HUES6 (cell line): ENCODE data around the gene BIN1.
"Not testable (repeated sequence)": the region's sequence is repeated elsewhere in the genome, so short reads cannot be mapped to it uniquely, and the experiment has no call there.

Experiments
- H3K27ac ChIP-seq: 2 replicates; pipeline ENCODE4 v1.7.0; 2013; ENCODE audit warnings: low read depth, mild to moderate bottlenecking, low read length, inconsistent platforms
- H3K27me3 ChIP-seq: 2 replicates; pipeline ENCODE4 v1.6.1; 2013; ENCODE audit warnings: low read length; ENCODE audit not compliant: control insufficient read depth, insufficient read depth
- H3K36me3 ChIP-seq: 2 replicates; pipeline ENCODE4 v1.6.1; 2013; ENCODE audit warnings: low read length; ENCODE audit not compliant: control insufficient read depth, insufficient read depth
- H3K4me1 ChIP-seq: 2 replicates; pipeline ENCODE4 v1.6.1; 2013; ENCODE audit warnings: low read length; ENCODE audit not compliant: control insufficient read depth, insufficient read depth
- H3K4me3 ChIP-seq: 2 replicates; pipeline ENCODE4 v1.5.1; 2013; ENCODE audit warnings: low read depth, low read length
- H3K9ac ChIP-seq: one replicate; pipeline ENCODE4 v1.6.1; 2013; ENCODE audit warnings: mild to moderate bottlenecking, low read length
- H3K9me3 ChIP-seq: 2 replicates; pipeline ENCODE4 v1.6.1; 2013; ENCODE audit warnings: low read depth, low read length; ENCODE audit not compliant: control insufficient read depth, insufficient read depth

BIN1 gene

DNA sequence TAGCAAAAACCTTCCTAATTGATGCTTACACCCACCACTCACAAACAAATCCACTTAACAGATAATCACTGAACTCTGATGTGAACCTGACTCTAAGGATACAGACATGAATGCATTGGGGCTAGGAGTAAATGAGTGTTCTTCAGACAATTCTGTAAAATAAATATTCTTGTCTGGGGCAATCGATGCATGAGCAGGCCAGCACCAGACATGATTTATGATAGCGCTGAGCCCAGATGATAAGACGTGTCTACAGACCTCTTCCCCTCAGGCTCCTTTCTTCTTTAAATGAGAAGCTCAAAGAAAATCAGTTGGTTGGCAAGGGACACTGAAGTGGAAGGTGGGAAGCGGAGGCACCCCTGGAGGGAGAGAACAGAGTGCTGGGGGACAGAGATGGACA, 27.3 kb upstream of the BIN1 start:
- Histone ChIP-seq H3K27me3 (no peaks in the 10 kb centered on the region), H3K4me3 (no peak overlapping the region), H3K36me3 (no peaks in the 10 kb centered on the region), H3K4me1 (no peaks in the 10 kb centered on the region), H3K9ac (no peak overlapping the region), H3K9me3 (peaks cover 2% of the 10 kb centered on the region; the same call in 1 of the 2 replicates), H3K27ac (no peak overlapping the region)

DNA sequence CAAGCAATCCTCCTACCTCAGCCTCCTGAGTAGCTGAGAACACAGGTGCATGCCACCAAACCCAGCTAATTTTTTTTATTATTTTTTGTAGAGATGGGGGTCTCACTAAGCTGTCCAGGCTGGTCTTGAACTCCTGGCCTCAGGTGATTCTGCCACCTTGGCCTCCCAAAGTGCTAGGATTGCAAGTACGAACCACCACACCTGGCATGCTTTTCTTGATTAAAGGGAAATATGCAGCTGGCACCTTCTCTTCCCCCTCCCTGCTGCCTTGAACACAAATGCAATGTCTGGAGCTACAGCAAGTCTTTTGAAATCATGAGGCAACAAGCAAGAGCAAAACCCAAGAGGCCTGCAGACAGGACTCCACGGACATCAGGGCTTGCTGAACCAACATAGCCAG, 26.8 kb upstream of the BIN1 start:
- Histone ChIP-seq H3K9me3 (no peaks in the 10 kb centered on the region), H3K4me1 (peaks cover under 1% of the 10 kb centered on the region), H3K27ac (no peak overlapping the region), H3K36me3 (no peaks in the 10 kb centered on the region), H3K27me3 (no peaks in the 10 kb centered on the region), H3K4me3 (no peak overlapping the region), H3K9ac (no peak overlapping the region)

DNA sequence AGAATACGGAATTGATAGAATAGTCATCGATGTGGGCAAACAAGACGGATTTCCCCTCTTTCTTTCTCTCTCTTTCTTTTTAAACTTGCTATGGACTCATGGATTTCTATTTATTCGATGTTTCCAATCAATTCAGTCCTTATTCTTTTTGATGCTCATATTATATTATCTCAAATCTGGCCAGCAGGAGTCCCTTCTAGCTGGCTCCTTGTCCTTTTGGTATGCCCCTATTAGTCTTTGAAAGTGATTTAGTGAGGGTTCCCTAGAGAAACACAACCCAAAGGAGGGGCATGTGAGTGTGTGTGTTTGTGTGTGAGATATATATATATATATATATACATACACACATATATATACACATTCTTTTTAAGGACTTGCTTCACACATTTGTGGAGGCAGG, 23.5 kb upstream of the BIN1 start:
- Histone ChIP-seq H3K4me3 (no peak overlapping the region), H3K4me1 (peaks cover 6% of the 10 kb centered on the region), H3K36me3 (no peaks in the 10 kb centered on the region), H3K9me3 (no peaks in the 10 kb centered on the region), H3K27ac (no peak overlapping the region), H3K9ac (no peak overlapping the region), H3K27me3 (no peaks in the 10 kb centered on the region)

DNA sequence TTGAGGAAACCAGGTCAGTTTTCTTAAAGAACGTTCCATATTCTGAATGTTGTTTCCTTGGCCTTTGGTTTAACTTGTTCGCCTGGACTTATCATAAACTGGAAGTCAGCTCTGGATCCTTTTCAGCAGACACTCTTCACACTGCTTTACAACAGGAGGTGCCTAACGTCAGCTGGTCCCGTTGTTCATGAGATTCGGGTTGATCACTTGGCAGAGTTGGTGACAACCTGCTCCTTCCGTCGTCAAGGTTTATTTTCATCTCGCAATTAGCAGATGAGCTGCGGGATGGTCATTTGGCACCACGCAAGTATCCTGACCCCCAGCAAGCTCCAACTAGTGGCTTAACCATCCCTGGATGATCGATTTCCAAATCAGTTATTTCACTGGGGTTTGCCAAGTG, 23.0 kb upstream of the BIN1 start:
- H3K36me3 ChIP-seq = no peaks in the 10 kb centered on the region

DNA sequence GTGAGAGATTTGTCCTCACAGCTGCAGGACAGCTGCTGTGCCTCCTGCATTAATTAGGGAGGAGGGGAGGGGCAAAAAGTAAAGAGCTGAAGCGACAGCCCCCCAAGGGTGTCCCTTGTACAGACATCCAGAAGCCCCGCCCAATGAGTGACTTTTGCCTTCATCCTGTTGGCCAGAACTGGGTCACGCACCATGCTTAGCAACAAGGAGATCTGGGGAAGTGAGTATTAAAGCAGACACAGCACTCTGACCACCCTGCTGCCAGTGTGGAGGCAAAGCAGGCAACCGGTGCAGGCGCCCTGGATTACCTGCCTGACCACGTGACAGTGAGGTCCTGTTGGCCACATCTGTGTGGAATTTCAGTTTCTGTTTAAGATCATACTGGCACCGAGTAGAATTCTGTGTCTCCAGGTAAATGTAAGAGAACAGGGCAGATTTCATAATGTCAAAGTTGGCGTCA, 21.5 kb upstream of the BIN1 start:
- no peak overlapping the region for H3K9ac ChIP-seq

More for the DNA sequence above, 23.0 kb upstream of the BIN1 start:
- H3K27me3 ChIP-seq = no peaks in the 10 kb centered on the region
- no peaks in the 10 kb centered on the region for H3K9me3 ChIP-seq
- H3K4me1 ChIP-seq = peaks cover 6% of the 10 kb centered on the region
- H3K9ac ChIP-seq = no peak overlapping the region
- H3K4me3 ChIP-seq = no peak overlapping the region
- H3K27ac ChIP-seq = no peak overlapping the region

DNA sequence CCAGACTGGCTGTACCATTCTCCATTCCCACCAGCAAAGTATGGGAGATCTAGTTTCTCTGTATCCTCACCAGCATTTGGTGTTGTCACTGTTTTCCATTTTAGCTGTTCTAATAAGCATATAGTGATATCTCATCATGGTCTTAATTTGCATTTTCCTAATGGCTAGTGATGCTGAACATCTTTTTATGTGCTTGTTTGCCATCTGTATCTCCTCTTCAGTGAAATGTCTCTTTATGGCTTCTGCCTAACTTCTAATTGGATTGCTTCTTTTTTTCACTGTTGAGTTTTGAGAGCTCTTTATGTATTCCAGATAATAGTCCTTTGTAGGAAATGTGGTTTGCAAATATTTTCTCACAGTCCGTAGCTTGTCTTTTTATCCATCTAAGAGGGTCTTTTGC, 18.9 kb upstream of the BIN1 start:
- no peaks in the 10 kb centered on the region for H3K36me3 ChIP-seq
- peaks cover 26% of the 10 kb centered on the region for H3K9me3 ChIP-seq
- no peak overlapping the region for H3K4me3 ChIP-seq
- H3K27me3 ChIP-seq = no peaks in the 10 kb centered on the region
- H3K4me1 ChIP-seq = peaks cover 6% of the 10 kb centered on the region
- no peak overlapping the region for H3K9ac ChIP-seq
- H3K27ac ChIP-seq = no peak overlapping the region

More for the DNA sequence above, 21.5 kb upstream of the BIN1 start:
- Histone ChIP-seq H3K9me3 (peaks cover 5% of the 10 kb centered on the region; the same call in 1 of the 2 replicates), H3K27me3 (no peaks in the 10 kb centered on the region), H3K36me3 (no peaks in the 10 kb centered on the region), H3K27ac (no peak overlapping the region), H3K4me1 (peaks cover 6% of the 10 kb centered on the region), H3K4me3 (no peak overlapping the region)

DNA sequence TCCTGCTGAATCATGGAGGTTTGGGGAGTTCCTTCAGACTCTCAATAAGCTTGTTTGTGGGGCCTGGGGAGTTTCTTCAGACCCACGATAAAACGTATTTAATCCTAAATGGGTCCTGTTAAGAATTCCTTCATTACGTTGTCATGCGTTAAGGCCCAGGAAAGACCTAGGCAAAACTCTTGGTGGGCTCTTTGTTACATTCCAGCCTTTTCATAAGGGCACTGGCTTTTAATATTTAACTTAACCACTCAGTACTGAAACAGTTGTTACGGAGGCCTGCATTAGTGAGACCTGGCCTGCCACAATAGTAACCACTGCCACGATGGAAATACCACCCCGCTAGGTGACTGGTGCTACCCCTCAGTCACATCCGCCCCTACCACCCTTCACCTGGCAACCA, 17.5 kb upstream of the BIN1 start:
- Histone ChIP-seq H3K36me3 (no peaks in the 10 kb centered on the region), H3K9me3 (peaks cover 31% of the 10 kb centered on the region), H3K4me1 (peaks cover 6% of the 10 kb centered on the region), H3K27ac (no peak overlapping the region), H3K4me3 (no peak overlapping the region), H3K9ac (no peak overlapping the region), H3K27me3 (no peaks in the 10 kb centered on the region)

DNA sequence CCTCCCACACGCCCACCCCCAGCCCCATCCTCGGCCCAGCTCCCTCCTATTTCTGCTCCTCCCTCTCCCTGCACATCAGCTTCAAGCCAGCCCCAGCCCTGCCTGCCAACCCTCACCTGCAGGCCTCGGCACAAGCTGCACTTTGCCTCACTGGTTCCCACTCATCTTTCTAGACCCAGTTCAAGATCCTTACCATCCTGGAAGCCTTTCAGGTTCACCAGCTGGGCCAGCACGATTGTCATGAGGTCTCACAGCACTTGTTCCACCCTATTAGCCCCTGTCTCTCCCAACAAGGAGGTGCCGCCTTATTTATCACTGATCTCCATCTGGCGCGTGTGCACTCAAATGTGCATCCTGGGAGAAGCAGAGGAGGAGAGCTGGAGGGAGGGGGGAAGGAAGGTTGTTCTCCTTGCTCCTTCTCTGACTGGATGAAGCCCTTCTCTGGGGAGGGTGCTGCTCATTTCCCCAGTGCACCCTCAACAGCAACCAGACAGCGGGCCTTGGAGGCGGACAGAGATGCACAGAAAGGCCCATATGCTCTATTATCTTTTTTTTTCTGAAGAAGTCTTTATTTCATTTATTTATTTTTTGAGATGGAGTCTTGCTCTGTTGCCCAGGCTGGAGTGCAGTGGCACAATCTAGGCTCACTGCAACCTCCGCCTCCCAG, 15.5 kb upstream of the BIN1 start:
- Histone ChIP-seq H3K4me1 (no peaks in the 10 kb centered on the region), H3K27ac (no peak overlapping the region), H3K4me3 (no peak overlapping the region), H3K9me3 (peaks cover 43% of the 10 kb centered on the region), H3K9ac (no peak overlapping the region), H3K36me3 (no peaks in the 10 kb centered on the region), H3K27me3 (no peaks in the 10 kb centered on the region)

DNA sequence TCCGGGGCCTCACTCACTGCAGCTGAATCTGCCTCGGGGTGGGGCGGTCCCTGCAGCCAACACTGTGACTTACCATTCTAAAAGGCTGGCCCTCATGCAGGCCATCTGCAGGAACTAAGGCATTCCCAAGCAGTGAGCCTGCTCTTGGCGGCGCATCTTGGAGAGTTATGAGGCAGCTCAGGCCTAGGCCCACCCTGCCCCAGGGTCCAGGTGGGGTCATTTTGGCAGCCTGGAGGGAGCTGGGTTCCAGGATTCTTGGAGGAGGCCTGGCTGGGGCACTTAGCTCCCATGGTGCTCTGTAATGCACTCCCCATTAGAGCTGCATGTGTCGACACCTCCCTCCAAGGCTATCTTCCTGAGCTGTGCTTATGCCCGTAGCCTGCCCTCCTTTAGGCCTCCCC, 14.8 kb upstream of the BIN1 start:
- no peaks in the 10 kb centered on the region for H3K4me1 ChIP-seq
- H3K9me3 ChIP-seq = peaks cover 47% of the 10 kb centered on the region
- no peak overlapping the region for H3K9ac ChIP-seq
- H3K36me3 ChIP-seq = no peaks in the 10 kb centered on the region
- H3K4me3 ChIP-seq = no peak overlapping the region
- no peaks in the 10 kb centered on the region for H3K27me3 ChIP-seq
- no peak overlapping the region for H3K27ac ChIP-seq

DNA sequence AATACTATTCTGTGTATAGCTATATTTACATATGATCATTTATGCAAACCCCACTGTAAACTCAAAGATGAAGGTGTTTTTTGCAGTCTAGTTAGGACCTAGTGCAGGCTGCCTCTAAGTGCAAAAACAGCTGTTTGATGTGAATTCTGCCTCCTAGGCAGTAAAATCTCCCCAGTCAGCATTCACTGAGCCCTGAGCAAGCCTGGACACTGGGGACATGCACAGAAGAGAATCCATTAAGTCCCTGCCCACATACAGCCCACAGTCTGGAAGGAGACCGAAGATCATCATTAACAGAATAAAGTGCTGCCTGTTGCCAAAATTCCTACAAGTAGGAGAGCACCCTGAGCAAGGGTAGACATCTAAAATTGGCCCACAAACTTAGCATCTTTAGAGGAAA, 14.4 kb upstream of the BIN1 start:
- Histone ChIP-seq H3K4me1 (no peaks in the 10 kb centered on the region), H3K9ac (no peak overlapping the region), H3K36me3 (no peaks in the 10 kb centered on the region), H3K9me3 (peaks cover 47% of the 10 kb centered on the region), H3K27ac (no peak overlapping the region), H3K27me3 (no peaks in the 10 kb centered on the region), H3K4me3 (no peak overlapping the region)

DNA sequence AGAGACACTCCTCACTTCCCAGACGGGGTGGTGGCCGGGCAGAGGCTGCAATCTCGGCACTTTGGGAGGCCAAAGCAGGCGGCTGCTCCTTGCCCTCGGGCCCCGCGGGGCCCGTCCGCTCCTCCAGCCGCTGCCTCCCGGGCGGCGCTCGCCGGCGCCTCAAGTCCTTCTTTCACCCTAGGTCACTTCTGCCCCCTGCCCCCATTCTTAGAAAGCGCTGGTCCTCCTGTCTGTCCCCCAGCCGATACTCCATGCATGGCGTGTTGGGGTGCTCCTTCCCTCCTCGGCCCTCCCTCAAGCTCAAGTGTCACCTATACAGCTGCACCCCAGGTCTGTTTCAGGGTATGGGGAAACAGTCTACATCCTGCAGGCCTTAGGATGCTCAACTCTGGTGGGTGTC, 13.5 kb upstream of the BIN1 start:
- H3K4me3 ChIP-seq, H3K4me1 ChIP-seq, H3K9ac ChIP-seq, H3K27me3 ChIP-seq, H3K27ac ChIP-seq, H3K36me3 ChIP-seq: not testable (repeated sequence)
- peaks cover 47% of the 10 kb centered on the region for H3K9me3 ChIP-seq
